ENCODE measurements around the gene DYNC2I2. TPM values are rescaled to one million over a fixed set of nuclear protein-coding genes. Genes with fewer than 3 reads are reported as not detected.
"Not testable (repeated sequence)": the region's sequence is repeated elsewhere in the genome, so short reads cannot be mapped to it uniquely, and the experiment has no call there.

Gene DYNC2I2
- total RNA-seq, 4 donors from 2014 or later: 71.9 to 103 (median 95.8) TPM

DNA sequence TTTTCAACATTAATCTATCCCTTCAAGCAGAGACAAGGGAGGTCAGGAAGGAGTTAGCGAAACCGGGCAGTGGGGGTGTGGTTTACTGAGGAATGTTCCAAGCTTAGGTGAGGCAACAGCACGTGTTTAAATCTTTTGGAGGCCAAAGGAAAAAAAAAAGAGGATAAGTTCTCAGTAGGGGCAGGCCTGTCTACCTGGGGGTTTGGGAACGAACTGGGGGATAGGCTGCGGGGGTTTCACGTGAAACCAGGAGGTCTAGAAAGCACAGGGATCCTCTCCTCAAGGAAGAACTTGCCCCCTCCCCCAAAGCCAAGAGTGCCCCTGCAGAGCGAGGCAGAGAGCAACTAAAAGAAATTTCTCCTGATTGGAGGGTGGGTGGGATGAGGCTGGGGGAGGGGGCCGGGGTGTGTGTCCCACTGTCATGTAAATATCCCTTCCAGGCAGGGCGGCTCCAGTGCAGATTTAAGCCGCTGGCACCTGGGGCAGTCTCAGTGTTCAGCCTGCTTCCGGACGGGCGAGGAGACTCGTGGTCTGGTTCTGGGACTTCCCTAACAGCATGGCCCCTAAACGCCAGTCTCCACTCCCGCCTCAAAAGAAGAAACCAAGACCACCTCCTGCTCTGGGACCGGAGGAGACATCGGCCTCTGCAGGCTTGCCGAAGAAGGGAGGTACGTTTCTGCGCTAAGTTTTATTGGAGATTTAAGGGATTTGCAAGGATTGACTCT lies 26.9 kb upstream of the DYNC2I2 start:
- Histone ChIP-seq H3K4me1 (peaks cover 0 to 40% (median 19%) of the 10 kb centered on the region in 4 donors), H3K36me3 (no peaks in the 10 kb centered on the region), H3K4me3 (peak overlapping the region; percentile 49 to 75 (median 70)), H3K9me3 (no peaks in the 10 kb centered on the region), H3K27ac (peak overlapping the region; percentile 75 to 93 (median 92)), H3K27me3 (no peaks in the 10 kb centered on the region)
- peak; percentile 68 to 87 (median 78) for DNase-seq
- TF ChIP-seq POLR2A (IDR thresholded peaks at IDR 0.05): no peak
- TF ChIP-seq, protein P1, sequence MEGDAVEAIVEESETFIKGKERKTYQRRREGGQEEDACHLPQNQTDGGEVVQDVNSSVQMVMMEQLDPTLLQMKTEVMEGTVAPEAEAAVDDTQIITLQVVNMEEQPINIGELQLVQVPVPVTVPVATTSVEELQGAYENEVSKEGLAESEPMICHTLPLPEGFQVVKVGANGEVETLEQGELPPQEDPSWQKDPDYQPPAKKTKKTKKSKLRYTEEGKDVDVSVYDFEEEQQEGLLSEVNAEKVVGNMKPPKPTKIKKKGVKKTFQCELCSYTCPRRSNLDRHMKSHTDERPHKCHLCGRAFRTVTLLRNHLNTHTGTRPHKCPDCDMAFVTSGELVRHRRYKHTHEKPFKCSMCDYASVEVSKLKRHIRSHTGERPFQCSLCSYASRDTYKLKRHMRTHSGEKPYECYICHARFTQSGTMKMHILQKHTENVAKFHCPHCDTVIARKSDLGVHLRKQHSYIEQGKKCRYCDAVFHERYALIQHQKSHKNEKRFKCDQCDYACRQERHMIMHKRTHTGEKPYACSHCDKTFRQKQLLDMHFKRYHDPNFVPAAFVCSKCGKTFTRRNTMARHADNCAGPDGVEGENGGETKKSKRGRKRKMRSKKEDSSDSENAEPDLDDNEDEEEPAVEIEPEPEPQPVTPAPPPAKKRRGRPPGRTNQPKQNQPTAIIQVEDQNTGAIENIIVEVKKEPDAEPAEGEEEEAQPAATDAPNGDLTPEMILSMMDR (IDR thresholded peaks at IDR 0.05): no peak

DNA sequence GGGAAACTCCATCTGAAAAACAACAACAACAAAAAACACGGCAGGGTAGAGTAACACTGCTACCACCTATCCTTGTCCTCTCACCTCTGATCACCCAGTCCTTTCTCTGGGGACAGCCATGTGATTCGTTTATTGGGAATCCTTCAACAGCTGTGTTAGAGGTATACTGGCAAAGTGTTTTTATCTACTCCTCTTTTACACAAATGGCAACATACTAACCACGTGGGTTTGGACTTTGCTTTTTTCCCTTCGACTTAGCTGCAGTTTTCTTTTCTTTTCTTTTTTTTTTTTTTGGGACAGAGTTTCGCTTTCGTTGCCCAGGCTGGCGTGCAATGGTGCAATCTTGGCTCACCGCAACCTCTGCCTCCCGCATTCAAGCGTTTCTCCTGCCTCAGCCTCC lies 21.1 kb upstream of the DYNC2I2 start:
- H3K9me3 ChIP-seq: no peaks in the 10 kb centered on the region
- DNase-seq: no peak
- H3K27me3 ChIP-seq: no peaks in the 10 kb centered on the region
- H3K36me3 ChIP-seq: no peaks in the 10 kb centered on the region
- H3K27ac ChIP-seq: no peak overlapping the region
- no peaks in the 10 kb centered on the region for H3K4me1 ChIP-seq
- peak overlapping the region in 1 of 4 donors; percentile 22 for H3K4me3 ChIP-seq
- no peak for TF ChIP-seq POLR2A (IDR thresholded peaks at IDR 0.05)
- TF ChIP-seq, protein P1 (IDR thresholded peaks at IDR 0.05): no peak

DNA sequence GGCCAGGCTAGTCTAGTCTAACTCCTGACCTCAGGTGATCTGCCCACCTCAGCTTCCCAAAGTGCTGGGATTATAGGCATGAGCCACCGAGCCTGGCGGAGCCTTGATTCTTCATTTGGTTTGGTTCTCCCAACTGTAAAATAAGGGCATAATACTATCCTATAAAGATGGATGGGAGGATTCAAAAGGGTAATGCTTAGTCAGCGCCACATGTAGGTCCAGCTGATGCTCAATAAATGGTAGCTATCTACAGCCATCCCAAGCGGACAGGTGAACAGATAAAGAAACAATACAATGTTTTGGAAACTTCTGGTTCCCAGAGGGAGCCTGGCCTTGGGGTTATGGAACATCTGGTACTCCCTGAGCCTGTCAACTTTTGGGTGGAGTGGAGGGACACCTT lies 18.7 kb upstream of the DYNC2I2 start:
- Histone ChIP-seq H3K9me3 (no peaks in the 10 kb centered on the region), H3K4me3 (no peak overlapping the region), H3K36me3 (no peaks in the 10 kb centered on the region), H3K27ac (no peak overlapping the region), H3K27me3 (no peaks in the 10 kb centered on the region), H3K4me1 (no peaks in the 10 kb centered on the region)
- TF ChIP-seq POLR2A (IDR thresholded peaks at IDR 0.05): no peak
- TF ChIP-seq, protein P1 (IDR thresholded peaks at IDR 0.05): no peak
- peak in 2 of 3 donors; percentile 2 to 11 for DNase-seq

DNA sequence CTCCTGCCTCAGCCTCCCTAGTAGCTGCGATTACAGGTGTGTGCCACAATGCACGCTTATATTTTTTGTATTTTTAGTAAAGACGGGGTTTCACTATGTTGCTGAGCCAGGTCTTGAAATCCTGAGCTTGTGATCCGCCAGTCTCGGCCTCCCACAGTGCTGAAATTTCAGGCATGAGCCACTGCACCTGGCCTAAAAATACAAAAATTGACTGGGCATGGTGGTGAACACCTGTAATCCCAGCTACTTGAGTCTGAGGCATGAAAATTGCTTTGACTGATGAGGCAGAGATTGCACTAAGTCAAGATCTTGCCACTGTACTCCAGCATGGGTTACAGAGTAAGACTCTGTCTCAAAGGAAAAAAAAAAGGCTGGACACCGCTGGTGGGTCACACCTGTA lies 13.1 kb upstream of the DYNC2I2 start:
- H3K4me1 ChIP-seq: no peaks in the 10 kb centered on the region
- H3K4me3 ChIP-seq: no peak overlapping the region
- no peak for DNase-seq
- H3K36me3 ChIP-seq: no peaks in the 10 kb centered on the region
- H3K9me3 ChIP-seq: no peaks in the 10 kb centered on the region
- no peak overlapping the region for H3K27ac ChIP-seq
- no peak for TF ChIP-seq POLR2A (IDR thresholded peaks at IDR 0.05)
- TF ChIP-seq, protein P1 (IDR thresholded peaks at IDR 0.05): no peak
- no peaks in the 10 kb centered on the region for H3K27me3 ChIP-seq

DNA sequence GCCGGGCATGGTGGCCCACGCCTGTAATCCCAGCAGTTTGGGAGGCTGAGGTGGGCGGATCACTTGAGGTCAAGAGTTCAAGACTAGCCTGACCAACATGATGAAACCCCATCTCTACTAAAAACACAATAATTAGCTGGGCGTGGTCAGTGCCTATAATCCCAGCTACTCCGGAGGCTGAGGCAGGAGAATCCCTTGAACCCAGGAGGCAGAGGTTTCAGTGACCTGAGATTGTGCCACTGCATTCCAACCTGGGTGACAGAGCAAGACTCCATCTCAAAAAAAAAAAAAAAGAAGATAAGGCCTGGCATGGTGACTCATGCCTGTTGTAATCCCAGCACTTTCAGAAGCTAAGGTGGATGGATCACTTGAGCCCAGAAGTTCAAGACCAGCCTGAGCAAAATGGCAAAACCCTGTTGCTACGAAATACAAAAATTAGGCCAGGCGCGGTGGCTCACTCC lies 9.9 kb upstream of the DYNC2I2 start:
- H3K9me3 ChIP-seq, H3K27ac ChIP-seq, DNase-seq, H3K36me3 ChIP-seq, H3K27me3 ChIP-seq, H3K4me1 ChIP-seq, H3K4me3 ChIP-seq: not testable (repeated sequence)

DNA sequence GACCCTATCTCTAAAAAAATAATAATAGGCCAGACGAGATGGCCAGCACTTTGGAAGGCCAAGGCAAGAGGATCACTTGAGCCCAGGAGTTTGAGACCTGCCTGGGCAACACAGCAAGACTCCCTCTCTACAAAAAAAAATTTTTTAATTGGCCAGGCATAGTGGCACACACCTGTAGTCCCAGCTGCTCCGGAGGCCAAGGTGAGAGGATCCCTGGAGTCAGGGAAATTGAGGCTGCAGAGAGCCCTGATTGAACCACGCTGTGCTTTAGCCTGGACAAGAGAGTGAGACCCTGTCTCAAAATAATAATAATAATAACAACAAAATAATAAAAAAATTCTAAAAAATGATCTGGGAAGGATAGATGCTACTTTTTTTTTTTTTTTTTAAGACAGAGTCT lies 1.1 kb upstream of the DYNC2I2 start:
- no peaks in the 10 kb centered on the region for H3K27me3 ChIP-seq
- no peak overlapping the region for H3K27ac ChIP-seq
- TF ChIP-seq POLR2A (IDR thresholded peaks at IDR 0.05): no peak
- TF ChIP-seq, protein P1 (IDR thresholded peaks at IDR 0.05): no peak
- DNase-seq: no peak
- H3K36me3 ChIP-seq: no peaks in the 10 kb centered on the region
- H3K9me3 ChIP-seq: no peaks in the 10 kb centered on the region
- H3K4me1 ChIP-seq: no peaks in the 10 kb centered on the region
- H3K4me3 ChIP-seq: no peak overlapping the region
